OCI-LY3 (cell line): Measurements from ENCODE around the gene AP1M2.
A peak's percentile ranks its signal among the peaks of the same experiment; 100 is the strongest.

Source experiments
- H2AFZ ChIP-seq: fragments of 200-600, 300-600 bp; shearing (Covaris generic); 2 replicates; pipeline ENCODE4 v1.6.0; 2014; ENCODE audit warnings: antibody characterized with exemption, low read depth, low read length
- H3K27ac ChIP-seq: fragments of 200-600, 300-600 bp; sonication (generic); 2 replicates; pipeline ENCODE4 v1.5.1; 2014; ENCODE audit warnings: mild to moderate bottlenecking, low read length, moderate library complexity, mixed read lengths
- H3K27me3 ChIP-seq: fragments of 200-600, 300-600 bp; sonication (generic); 2 replicates; pipeline ENCODE4 v1.6.1; 2014; ENCODE audit warnings: low read depth, low read length, mixed read lengths
- H3K36me3 ChIP-seq: fragments of 200-600, 300-600 bp; sonication (generic); replicated peaks from 2 replicates; pipeline ENCODE3; 2014; ENCODE audit warnings: low read depth, low read length, mixed read lengths
- H3K4me1 ChIP-seq: fragments of 300-600, 200-600 bp; sonication (generic); 2 replicates; pipeline ENCODE4 v1.6.1; 2014; ENCODE audit warnings: low read length, mixed read lengths
- H3K4me2 ChIP-seq: fragments of 200-600, 300-600 bp; sonication (generic); 2 replicates; pipeline ENCODE4 v1.6.1; 2014; ENCODE audit warnings: low read length, mixed read lengths
- H3K4me3 ChIP-seq: fragments of 300-600, 200-600 bp; sonication (generic); 2 replicates; pipeline ENCODE4 v1.5.1; 2014; ENCODE audit warnings: antibody characterized with exemption, mild to moderate bottlenecking, low read length, moderate library complexity
- H3K79me2 ChIP-seq: fragments of 300-600, 200-600 bp; shearing (Covaris generic); 2 replicates; pipeline ENCODE4 v1.6.1; 2014; ENCODE audit warnings: mild to moderate bottlenecking, low read length, mixed read lengths
- H3K9ac ChIP-seq: fragments of 300-600, 200-600 bp; shearing (Covaris generic); 2 replicates; pipeline ENCODE4 v1.6.0; 2014; ENCODE audit warnings: mild to moderate bottlenecking, low read length, moderate library complexity
- H3K9me3 ChIP-seq: fragments of 200-600, 300-600 bp; shearing (Covaris generic); 2 replicates; pipeline ENCODE4 v1.6.1; 2014; ENCODE audit warnings: low read length, mixed read lengths; ENCODE audit not compliant: insufficient read depth
- H4K20me1 ChIP-seq: fragments of 200-600, 300-600 bp; sonication (generic); 2 replicates; pipeline ENCODE4 v1.6.1; 2016; ENCODE audit warnings: low read length, mixed read lengths; ENCODE audit not compliant: insufficient read depth
- EZH2phosphoT487 ChIP-seq: fragments of 200-600 bp; shearing (Covaris generic); IDR thresholded peaks from 2 replicates; pipeline ENCODE4 v1.6.1; 2018; ENCODE audit warnings: antibody characterized with exemption, mixed run types, low read depth
- TF ChIP-seq, protein P1 (sequence below): fragments of 200-600, 300-600 bp; sonication (generic); IDR thresholded peaks from 2 replicates; pipeline ENCODE4 v1.5.1; 2014; ENCODE audit warnings: antibody characterized with exemption, low read length, low read depth

The AP1M2 gene

GRCh38 chr19:10566658-10567410 is 20.3 kb downstream of the AP1M2 start:
- Histone ChIP-seq H3K36me3 (peaks cover 10% of the 10 kb centered on the region), H3K9ac (peak overlapping the region; percentile 55), H4K20me1 (no peaks in the 10 kb centered on the region; the same call in none of the 2 replicates), H2AFZ (no peak overlapping the region), H3K4me2 (peak overlapping the region; percentile 91), H3K4me1 (peaks cover 31% of the 10 kb centered on the region), H3K4me3 (peak overlapping the region; percentile 79), H3K79me2 (peaks cover 26% of the 10 kb centered on the region), H3K9me3 (no peaks in the 10 kb centered on the region), H3K27ac (peak overlapping the region; percentile 55), H3K27me3 (peaks cover 10% of the 10 kb centered on the region; the same call in 1 of the 2 replicates)
- TF ChIP-seq, protein P1, sequence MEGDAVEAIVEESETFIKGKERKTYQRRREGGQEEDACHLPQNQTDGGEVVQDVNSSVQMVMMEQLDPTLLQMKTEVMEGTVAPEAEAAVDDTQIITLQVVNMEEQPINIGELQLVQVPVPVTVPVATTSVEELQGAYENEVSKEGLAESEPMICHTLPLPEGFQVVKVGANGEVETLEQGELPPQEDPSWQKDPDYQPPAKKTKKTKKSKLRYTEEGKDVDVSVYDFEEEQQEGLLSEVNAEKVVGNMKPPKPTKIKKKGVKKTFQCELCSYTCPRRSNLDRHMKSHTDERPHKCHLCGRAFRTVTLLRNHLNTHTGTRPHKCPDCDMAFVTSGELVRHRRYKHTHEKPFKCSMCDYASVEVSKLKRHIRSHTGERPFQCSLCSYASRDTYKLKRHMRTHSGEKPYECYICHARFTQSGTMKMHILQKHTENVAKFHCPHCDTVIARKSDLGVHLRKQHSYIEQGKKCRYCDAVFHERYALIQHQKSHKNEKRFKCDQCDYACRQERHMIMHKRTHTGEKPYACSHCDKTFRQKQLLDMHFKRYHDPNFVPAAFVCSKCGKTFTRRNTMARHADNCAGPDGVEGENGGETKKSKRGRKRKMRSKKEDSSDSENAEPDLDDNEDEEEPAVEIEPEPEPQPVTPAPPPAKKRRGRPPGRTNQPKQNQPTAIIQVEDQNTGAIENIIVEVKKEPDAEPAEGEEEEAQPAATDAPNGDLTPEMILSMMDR, result no peak
- TF ChIP-seq EZH2phosphoT487, result no peak

GRCh38 chr19:10566408-10566657 is 20.8 kb downstream of the AP1M2 start:
- H3K4me1 ChIP-seq, result peaks cover 31% of the 10 kb centered on the region
- TF ChIP-seq, protein P1, result no peak
- TF ChIP-seq EZH2phosphoT487, result no peak
- H3K9me3 ChIP-seq, result no peaks in the 10 kb centered on the region
- H2AFZ ChIP-seq, result no peak overlapping the region
- peak overlapping the region; percentile 79 for H3K4me3 ChIP-seq
- H3K36me3 ChIP-seq, result peaks cover 15% of the 10 kb centered on the region
- peaks cover 10% of the 10 kb centered on the region; the same call in 1 of the 2 replicates for H3K27me3 ChIP-seq
- peaks cover 26% of the 10 kb centered on the region for H3K79me2 ChIP-seq
- peak overlapping the region; percentile 55 for H3K27ac ChIP-seq
- peak overlapping the region; percentile 55 for H3K9ac ChIP-seq
- no peaks in the 10 kb centered on the region; the same call in none of the 2 replicates for H4K20me1 ChIP-seq
- H3K4me2 ChIP-seq, result peak overlapping the region; percentile 91

DNA sequence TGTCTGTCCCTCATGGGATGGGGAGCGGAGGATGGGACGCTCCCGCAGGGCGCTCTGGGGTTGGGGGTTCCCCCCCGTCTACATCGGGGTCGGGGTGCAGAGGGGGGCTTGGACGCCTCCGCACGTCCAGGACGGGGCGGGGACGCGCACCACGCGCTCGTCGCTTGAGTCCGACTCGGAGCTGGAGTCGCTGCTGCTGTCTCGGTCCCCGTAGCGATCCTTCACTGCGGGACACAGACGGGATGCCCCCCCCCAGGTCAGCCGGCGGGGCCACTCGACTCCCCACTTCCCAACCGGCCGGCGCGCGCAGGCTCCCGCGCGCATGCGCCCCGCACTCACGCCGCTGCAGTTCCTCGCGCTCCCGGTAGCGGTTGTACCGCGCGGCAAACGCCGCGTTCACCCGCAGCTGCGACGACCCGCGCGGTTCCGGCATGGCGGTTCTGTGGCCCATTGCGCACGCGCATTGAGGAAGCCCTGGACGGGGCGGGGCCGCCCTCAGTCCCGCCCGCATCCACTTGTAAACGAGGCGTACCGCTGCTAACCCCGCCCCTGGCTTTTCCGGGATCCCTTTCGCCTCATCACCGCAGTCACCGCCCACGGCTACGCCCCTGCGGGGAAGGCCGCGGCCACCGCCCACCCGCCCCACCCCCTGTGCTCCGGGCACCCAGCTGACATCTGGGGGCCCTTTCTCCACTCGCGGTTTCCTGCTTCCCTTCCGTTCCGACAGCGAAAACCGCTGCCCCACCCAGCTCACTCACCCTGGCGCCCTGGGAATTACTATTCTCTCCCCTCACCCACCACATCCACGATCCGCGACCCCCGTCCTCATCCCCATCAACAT is 21.3 kb downstream of the AP1M2 start, which contains the start of gene KRI1:
Gene KRI1, minus strand, starts transcription at position 444 of the 841 bp plus-strand sequence. Its CDS starts 11 bp downstream, at position 433.
- peak within 1 kb of the TSS; percentile 81 for H3K9ac ChIP-seq
- H3K27ac ChIP-seq, result peak within 1 kb of the TSS; percentile 64
- H4K20me1 ChIP-seq, result no peaks in the 10 kb centered on the region; the same call in none of the 2 replicates
- H3K79me2 ChIP-seq, result peaks cover 26% of the 10 kb centered on the region
- H3K4me3 ChIP-seq, result peak within 1 kb of the TSS; percentile 79
- peaks cover 10% of the 10 kb centered on the region; the same call in 1 of the 2 replicates for H3K27me3 ChIP-seq
- peak within 1 kb of the TSS; percentile 91 for H3K4me2 ChIP-seq
- peaks cover 31% of the 10 kb centered on the region for H3K4me1 ChIP-seq
- TF ChIP-seq EZH2phosphoT487, result no peak
- TF ChIP-seq, protein P1, result no peak
- H3K9me3 ChIP-seq, result no peaks in the 10 kb centered on the region
- peaks cover 20% of the 10 kb centered on the region for H3K36me3 ChIP-seq
- peak within 1 kb of the TSS; percentile 50; the same call in 1 of the 2 replicates for H2AFZ ChIP-seq
